Measurements from ENCODE around the gene COL18A1.

COL18A1 gene

GRCh38 chr21:45534636-45535331, 129.8 kb downstream of the COL18A1 start:
- DNase-seq (ENCODE audit: low read depth) = no peak
- Histone ChIP-seq H3K4me3 (ENCODE audit: low read length) (peak overlapping the region; percentile 55), H3K36me3 (ENCODE audit: control insufficient read depth, insufficient read depth, low read length, severe bottlenecking) (peaks cover 9% of the 10 kb centered on the region)

GRCh38 chr21:45535341-45536081, 130.5 kb downstream of the COL18A1 start:
- no peak for DNase-seq (ENCODE audit: low read depth)
- no peak overlapping the region for H3K4me3 ChIP-seq (ENCODE audit: low read length)

More at GRCh38 chr21:45534636-45535331, 129.8 kb downstream of the COL18A1 start:
- H3K27me3 ChIP-seq (replicated peaks; ENCODE audit: control insufficient read depth, insufficient read depth, low read length) = no peaks in the 10 kb centered on the region
- H3K9ac ChIP-seq (ENCODE audit: low read length) = peak overlapping the region; percentile 63
- H3K4me1 ChIP-seq (ENCODE audit: control insufficient read depth, insufficient read depth, low read length) = peaks cover 20% of the 10 kb centered on the region
- H3K9me3 ChIP-seq (ENCODE audit: control insufficient read depth, low read length) = no peaks in the 10 kb centered on the region

GRCh38 chr21:45536301-45537081, 131.5 kb downstream of the COL18A1 start:
- no peaks in the 10 kb centered on the region for H3K36me3 ChIP-seq (ENCODE audit: control insufficient read depth, insufficient read depth, low read length, severe bottlenecking)
- no peak for DNase-seq (ENCODE audit: low read depth)
- no peak overlapping the region for H3K4me3 ChIP-seq (ENCODE audit: low read length)
- H3K9me3 ChIP-seq (ENCODE audit: control insufficient read depth, low read length) = no peaks in the 10 kb centered on the region
- peaks cover 28% of the 10 kb centered on the region for H3K4me1 ChIP-seq (ENCODE audit: control insufficient read depth, insufficient read depth, low read length)
- no peaks in the 10 kb centered on the region for H3K27me3 ChIP-seq (replicated peaks; ENCODE audit: control insufficient read depth, insufficient read depth, low read length)
- no peak overlapping the region for H3K9ac ChIP-seq (ENCODE audit: low read length)

More at GRCh38 chr21:45535341-45536081, 130.5 kb downstream of the COL18A1 start:
- Histone ChIP-seq H3K9ac (ENCODE audit: low read length) (no peak overlapping the region), H3K4me1 (ENCODE audit: control insufficient read depth, insufficient read depth, low read length) (peaks cover 20% of the 10 kb centered on the region), H3K27me3 (replicated peaks; ENCODE audit: control insufficient read depth, insufficient read depth, low read length) (no peaks in the 10 kb centered on the region), H3K36me3 (ENCODE audit: control insufficient read depth, insufficient read depth, low read length, severe bottlenecking) (peaks cover 1% of the 10 kb centered on the region), H3K9me3 (ENCODE audit: control insufficient read depth, low read length) (no peaks in the 10 kb centered on the region)

GRCh38 chr21:45537111-45537745, 132.3 kb downstream of the COL18A1 start:
- H3K9ac ChIP-seq (ENCODE audit: low read length) = no peak overlapping the region
- no peaks in the 10 kb centered on the region for H3K9me3 ChIP-seq (ENCODE audit: control insufficient read depth, low read length)
- H3K4me3 ChIP-seq (ENCODE audit: low read length) = no peak overlapping the region
- no peak for DNase-seq (ENCODE audit: low read depth)
- no peaks in the 10 kb centered on the region for H3K36me3 ChIP-seq (ENCODE audit: control insufficient read depth, insufficient read depth, low read length, severe bottlenecking)
- no peaks in the 10 kb centered on the region for H3K27me3 ChIP-seq (replicated peaks; ENCODE audit: control insufficient read depth, insufficient read depth, low read length)
- H3K4me1 ChIP-seq (ENCODE audit: control insufficient read depth, insufficient read depth, low read length) = peaks cover 29% of the 10 kb centered on the region

- H3K9me3 ChIP-seq (ENCODE audit: control insufficient read depth, low read length) = no peaks in the 10 kb centered on the region
- DNase-seq (ENCODE audit: low read depth) = no peak
- no peaks in the 10 kb centered on the region for H3K36me3 ChIP-seq (ENCODE audit: control insufficient read depth, insufficient read depth, low read length, severe bottlenecking)
- H3K9ac ChIP-seq (ENCODE audit: low read length) = no peak overlapping the region
- H3K27me3 ChIP-seq (replicated peaks; ENCODE audit: control insufficient read depth, insufficient read depth, low read length) = no peaks in the 10 kb centered on the region
- H3K4me3 ChIP-seq (ENCODE audit: low read length) = no peak overlapping the region
- peaks cover 29% of the 10 kb centered on the region for H3K4me1 ChIP-seq (ENCODE audit: control insufficient read depth, insufficient read depth, low read length)
These were observed 132.9 kb downstream of the COL18A1 start for GRCh38 chr21:45537746-45538291.

GRCh38 chr21:45538381-45539045, 133.5 kb downstream of the COL18A1 start:
- Histone ChIP-seq H3K9ac (ENCODE audit: low read length) (no peak overlapping the region), H3K27me3 (replicated peaks; ENCODE audit: control insufficient read depth, insufficient read depth, low read length) (no peaks in the 10 kb centered on the region), H3K36me3 (ENCODE audit: control insufficient read depth, insufficient read depth, low read length, severe bottlenecking) (no peaks in the 10 kb centered on the region), H3K4me1 (ENCODE audit: control insufficient read depth, insufficient read depth, low read length) (peaks cover 35% of the 10 kb centered on the region), H3K4me3 (ENCODE audit: low read length) (no peak overlapping the region), H3K9me3 (ENCODE audit: control insufficient read depth, low read length) (no peaks in the 10 kb centered on the region)
- DNase-seq (ENCODE audit: low read depth) = no peak

- Histone ChIP-seq H3K4me1 (ENCODE audit: control insufficient read depth, insufficient read depth, low read length) (peaks cover 32% of the 10 kb centered on the region), H3K9me3 (ENCODE audit: control insufficient read depth, low read length) (no peaks in the 10 kb centered on the region), H3K4me3 (ENCODE audit: low read length) (no peak overlapping the region), H3K36me3 (ENCODE audit: control insufficient read depth, insufficient read depth, low read length, severe bottlenecking) (no peaks in the 10 kb centered on the region), H3K9ac (ENCODE audit: low read length) (no peak overlapping the region), H3K27me3 (replicated peaks; ENCODE audit: control insufficient read depth, insufficient read depth, low read length) (no peaks in the 10 kb centered on the region)
- no peak for DNase-seq (ENCODE audit: low read depth)
These were observed 134.3 kb downstream of the COL18A1 start for GRCh38 chr21:45539046-45539795.

GRCh38 chr21:45539796-45540600, 135.0 kb downstream of the COL18A1 start:
- no peak overlapping the region for H3K4me3 ChIP-seq (ENCODE audit: low read length)
- no peaks in the 10 kb centered on the region for H3K36me3 ChIP-seq (ENCODE audit: control insufficient read depth, insufficient read depth, low read length, severe bottlenecking)
- no peak for DNase-seq (ENCODE audit: low read depth)
- no peaks in the 10 kb centered on the region for H3K27me3 ChIP-seq (replicated peaks; ENCODE audit: control insufficient read depth, insufficient read depth, low read length)
- no peaks in the 10 kb centered on the region for H3K9me3 ChIP-seq (ENCODE audit: control insufficient read depth, low read length)
- H3K4me1 ChIP-seq (ENCODE audit: control insufficient read depth, insufficient read depth, low read length) = peaks cover 24% of the 10 kb centered on the region
- H3K9ac ChIP-seq (ENCODE audit: low read length) = no peak overlapping the region

- Histone ChIP-seq H3K9ac (ENCODE audit: low read length) (no peak overlapping the region), H3K4me3 (ENCODE audit: low read length) (no peak overlapping the region), H3K27me3 (replicated peaks; ENCODE audit: control insufficient read depth, insufficient read depth, low read length) (no peaks in the 10 kb centered on the region), H3K9me3 (ENCODE audit: control insufficient read depth, low read length) (no peaks in the 10 kb centered on the region), H3K36me3 (ENCODE audit: control insufficient read depth, insufficient read depth, low read length, severe bottlenecking) (no peaks in the 10 kb centered on the region), H3K4me1 (ENCODE audit: control insufficient read depth, insufficient read depth, low read length) (peaks cover 20% of the 10 kb centered on the region)
- no peak for DNase-seq (ENCODE audit: low read depth)
These were observed 135.6 kb downstream of the COL18A1 start for GRCh38 chr21:45540601-45540970.

Measured in adipocyte (in vitro differentiated cells).